Fibroblast of skin of left biceps (primary cell): Measurements from ENCODE around the gene LYAR.
"Not testable (repeated sequence)": the region's sequence is repeated elsewhere in the genome, so short reads cannot be mapped to it uniquely, and the experiment has no call there.

Experiments
- DNase-seq, 2 experiments: peaks; one replicate each; pipeline ENCODE4 v3.0.0-alpha.2; 2013; ENCODE audit warnings: low read depth in 2 of 2

Gene LYAR

DNA sequence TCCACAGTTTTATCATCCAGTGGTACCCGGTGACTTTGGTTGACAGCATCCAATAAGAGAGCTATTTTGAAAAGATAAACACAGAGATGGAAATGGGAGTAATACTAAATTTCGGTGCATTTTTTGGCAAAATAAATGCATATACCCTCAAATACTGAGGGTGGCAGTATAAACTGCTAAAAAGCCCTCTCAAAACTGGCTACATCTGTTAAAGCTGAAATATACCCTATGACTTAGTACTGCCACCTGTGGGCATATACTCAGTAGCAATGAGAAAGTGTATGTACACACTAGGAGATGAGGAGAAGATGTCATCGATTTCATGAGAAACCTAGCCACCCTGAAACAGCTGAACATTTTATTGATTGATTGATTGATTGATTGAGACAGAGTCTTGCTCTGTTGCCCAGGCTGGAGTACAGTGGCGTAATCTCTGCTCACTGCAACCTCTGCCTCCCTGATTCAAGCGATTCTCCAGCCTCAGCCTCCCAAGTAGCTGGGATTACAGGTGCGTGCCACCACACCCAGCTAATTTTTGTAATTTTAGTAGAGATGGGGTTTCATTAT, 29.7 kb downstream of the LYAR start:
- DNase-seq, result no peak

DNA sequence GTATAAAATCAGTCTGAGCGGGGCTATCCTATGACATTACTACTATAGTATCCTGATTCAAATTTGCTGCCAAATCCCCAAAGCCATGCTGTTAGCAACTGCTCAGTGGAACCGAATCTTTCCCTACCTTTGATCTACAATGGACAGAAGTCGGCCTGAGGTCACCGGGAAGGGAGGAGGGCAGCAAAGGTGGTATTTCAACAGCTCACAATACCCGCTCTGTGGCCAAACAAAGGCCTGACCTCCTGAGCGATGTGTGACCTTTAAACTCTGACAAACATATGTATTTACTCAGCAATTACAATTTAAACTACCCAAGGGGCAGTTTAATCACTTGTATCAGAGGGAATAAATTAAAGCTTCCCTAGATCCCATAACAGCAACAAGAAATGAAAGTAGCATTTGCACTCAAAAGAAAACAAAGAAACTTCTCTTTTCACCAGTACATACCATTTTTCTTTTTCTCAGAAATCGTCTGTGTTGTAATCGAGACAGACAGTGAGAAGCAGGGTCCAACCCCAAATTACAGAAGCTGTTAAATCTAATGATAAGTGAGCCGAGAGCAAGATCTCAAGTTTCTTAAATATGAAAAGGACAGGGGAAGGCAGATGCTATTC, 30.4 kb downstream of the LYAR start:
- no peak for DNase-seq

DNA sequence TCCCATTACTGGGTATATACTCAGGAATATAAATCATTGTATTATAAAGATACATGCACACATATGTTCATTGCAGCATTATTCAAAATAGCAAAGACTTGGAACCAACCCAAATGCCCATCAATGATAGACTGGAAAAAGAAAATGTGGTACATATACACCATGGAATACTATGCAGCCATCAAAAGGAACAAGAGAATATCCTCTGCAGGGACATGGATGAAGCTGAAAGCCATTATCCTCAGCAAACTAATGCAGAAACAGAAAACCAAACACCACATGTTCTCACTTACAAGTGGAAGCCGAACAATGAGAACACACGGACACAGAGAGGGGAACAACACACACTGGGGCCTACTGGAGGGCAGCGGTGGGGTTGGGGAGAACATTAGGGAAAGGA, 32.2 kb downstream of the LYAR start:
- DNase-seq, result not testable (repeated sequence)

DNA sequence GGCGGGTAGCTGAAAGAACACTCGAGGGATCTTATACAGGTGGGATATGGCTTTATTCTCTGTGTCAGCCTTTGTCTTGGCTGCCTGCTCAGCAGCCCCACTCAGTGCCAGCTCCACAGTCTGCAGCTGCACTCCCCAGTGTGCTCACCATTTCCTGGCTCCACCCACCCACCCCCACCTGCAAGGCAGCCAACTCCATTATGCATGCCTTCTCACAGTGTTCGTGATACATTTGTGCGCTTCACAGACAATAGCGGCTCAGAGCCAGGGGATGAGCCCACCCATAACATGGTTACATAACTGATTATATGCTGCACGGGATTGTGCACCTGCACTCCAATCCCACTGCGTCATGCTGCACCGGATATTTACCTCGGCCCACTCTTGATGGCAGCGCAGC, 33.2 kb downstream of the LYAR start:
- no peak for DNase-seq

DNA sequence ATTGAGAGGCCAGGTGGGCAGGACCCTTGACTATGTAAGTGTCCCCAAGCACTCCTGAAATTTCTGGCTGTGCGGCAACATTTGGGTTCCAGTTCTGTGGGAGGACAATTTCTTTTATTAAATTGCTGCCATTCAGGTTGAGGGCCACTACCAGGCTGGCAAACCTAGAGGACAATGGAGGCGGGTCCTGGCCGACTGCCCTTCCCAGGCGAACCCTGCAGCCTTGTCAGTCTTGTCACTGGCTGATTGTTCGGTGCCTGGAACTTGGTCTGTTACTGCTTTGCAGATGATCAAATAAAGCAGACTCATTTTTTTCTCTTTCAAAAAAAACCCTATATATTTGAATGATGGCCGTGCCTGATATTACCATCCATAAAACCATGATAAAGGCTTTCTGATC, 35.3 kb downstream of the LYAR start:
- no peak for DNase-seq

DNA sequence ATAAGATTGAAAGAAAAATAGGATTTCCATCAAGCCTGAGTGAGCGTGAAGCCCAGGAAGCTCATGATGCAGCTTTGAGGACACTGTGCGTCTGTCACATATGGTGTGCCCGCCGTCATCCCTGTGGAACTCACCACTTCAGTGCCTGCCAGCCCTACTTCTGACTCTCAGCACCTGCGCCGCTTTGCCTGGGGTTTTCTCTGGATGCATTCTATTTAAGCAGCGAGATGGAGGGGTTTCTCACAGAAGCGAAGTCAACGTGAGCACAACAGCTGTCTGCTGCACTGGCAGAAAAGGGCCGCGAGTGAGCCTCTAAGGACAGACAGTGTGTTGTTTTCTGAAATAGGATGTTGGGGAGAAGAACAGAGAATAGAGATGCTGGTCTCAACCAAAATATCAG, 35.8 kb downstream of the LYAR start:
- no peak for DNase-seq

DNA sequence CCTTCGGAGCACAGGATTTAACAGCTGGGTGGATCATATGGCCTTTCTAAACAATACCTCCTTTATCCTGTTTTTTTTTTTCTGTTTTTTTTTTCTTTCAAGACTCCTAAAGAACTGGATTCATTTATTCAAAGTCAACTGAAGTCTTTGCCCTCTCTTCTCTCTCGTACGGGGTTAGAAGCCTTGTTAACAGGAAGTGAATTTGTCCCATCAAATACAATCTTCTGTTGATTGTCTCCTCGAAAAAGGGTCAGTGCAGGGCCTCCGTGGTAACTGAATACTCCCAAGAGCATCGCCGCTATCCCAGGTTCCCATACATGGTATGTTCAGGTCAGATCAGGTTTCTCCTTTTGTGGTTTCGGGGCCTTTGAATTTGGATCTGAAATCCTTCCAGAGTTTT, 40.1 kb downstream of the LYAR start:
- no peak for DNase-seq

DNA sequence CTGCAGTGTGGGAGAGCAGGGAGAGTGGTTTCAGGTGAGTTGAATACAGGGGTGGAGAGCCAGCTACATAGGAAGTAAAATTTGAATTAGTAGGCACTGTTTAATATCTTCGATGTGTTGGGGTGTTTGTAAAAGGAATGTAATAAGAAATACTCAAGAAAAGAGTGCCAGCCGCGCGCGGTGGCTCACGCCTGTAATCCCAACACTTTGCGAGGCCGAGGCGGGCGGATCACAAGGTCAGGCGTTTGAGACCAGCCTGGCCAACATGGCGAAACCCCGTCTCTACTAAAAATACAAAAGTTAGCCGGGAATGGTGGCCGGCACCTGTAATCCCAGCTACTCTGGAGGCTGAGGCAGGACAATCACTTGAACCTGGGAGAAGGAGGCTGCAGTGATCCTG, 40.6 kb downstream of the LYAR start:
- not testable (repeated sequence) for DNase-seq

DNA sequence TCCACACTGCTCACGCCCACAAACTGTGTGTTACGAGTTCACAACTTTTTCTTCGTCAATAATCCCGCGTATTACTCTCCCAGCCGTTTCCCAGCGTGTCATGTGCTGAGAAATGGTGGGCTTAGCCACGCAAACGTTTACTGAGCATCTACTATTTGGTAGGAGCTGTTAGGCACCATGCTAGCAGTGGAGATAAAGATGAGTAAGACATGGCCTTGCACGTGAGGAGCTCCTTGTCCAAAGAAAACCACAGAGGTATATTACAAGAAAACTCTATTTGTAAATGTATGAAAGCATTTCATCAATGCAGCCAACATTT, 41.1 kb downstream of the LYAR start:
- DNase-seq, result no peak

DNA sequence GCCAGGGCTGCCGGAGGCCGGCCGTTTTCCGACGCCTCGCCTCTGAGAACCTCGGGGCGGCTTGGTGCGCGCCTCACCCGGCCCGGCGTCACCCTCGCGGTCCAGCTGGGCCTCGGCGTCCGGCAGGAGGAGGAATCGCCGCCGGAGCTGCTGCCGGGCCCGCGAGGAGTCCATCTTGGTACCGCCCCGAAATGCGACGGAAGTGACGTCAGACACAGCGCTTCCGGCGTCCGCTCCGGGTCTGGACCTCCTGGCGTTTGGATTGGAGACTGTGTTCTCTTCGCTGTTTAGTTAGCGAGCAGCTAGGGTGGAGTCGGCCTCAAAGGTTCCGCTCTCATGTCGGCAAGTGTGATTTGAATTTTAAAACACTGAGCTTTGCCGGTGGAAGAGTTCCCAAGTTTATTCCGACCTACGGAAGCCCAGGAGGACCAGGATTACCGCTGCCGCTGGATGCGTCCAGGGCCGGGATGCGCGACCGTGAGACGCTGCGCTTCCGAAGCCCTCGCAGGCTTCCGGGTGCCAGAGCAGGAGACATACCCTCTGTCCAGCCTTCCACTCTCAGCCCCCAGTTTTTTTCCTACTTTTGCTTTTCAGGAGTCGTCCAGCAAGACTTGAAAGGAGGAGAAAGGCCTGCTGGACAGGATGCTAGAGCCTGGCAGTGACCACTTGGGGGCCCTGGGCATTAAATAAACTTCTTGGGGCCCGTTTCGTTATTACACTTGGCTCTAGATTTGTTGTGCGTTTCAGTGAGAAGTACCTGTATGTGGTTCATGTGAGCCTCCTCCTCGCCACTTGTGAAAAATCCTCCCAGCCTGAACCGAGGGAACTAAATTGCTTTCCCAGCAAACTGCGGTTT, 41.7 kb downstream of the LYAR start, which contains the start of gene TMEM128:
Gene TMEM128, minus strand, starts transcription at position 195 of the 856 bp plus-strand sequence. Its CDS starts 21 bp downstream, at position 174.
- DNase-seq, result peak; percentile 71 to 77

DNA sequence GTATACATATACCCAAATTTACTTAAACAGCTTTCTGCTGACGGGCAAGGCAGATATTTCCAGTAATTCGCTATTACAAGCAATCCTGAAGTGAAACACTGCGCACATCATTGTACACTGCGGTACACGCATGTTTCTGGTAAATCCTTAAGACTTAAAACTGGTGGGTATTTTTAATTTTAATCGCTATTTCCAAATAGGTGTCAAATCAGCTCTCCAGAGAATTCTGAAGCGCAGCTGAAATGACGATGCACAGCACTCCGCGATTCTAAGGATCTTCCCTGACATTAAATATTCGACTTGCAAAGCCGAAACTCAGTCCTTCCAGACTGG, 42.3 kb downstream of the LYAR start:
- DNase-seq, result no peak

DNA sequence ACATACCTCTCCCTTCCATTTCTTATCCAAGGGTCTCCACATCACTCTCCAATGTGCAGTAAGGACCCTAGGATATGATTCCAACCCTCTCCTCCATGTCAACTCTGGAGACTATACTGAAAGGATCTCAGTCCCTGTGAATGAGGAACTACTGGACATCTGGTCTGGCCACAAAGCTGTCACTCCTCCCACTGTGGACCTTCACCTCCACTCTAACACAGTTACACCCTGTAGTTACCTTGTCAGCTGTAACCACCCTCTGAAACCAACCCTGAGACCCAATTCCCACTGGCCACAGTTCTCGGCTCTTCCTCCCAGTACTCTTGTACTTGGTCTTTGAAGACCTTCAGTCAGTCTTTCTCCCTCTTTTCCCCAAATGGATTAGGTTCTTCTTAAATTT, 44.8 kb downstream of the LYAR start:
- DNase-seq, result no peak

DNA sequence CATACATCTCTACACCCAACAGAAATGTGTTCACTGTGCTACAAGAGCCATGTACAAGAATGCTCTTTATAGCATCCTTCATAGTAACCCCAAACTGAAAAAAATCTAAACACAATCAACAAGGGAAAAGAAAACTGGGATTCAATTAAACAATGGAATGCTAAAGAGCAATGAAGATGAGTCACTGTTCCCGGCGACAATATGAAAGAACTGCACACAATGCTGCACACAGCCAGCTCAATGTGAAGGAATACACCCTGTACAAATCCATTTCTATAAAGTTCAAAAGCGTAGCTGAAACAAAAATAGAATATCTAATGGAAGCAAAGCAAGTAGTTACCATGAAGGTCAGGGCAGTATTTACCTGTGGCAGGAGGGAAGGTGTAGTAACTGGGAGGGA, 50.4 kb downstream of the LYAR start:
- not testable (repeated sequence) for DNase-seq

DNA sequence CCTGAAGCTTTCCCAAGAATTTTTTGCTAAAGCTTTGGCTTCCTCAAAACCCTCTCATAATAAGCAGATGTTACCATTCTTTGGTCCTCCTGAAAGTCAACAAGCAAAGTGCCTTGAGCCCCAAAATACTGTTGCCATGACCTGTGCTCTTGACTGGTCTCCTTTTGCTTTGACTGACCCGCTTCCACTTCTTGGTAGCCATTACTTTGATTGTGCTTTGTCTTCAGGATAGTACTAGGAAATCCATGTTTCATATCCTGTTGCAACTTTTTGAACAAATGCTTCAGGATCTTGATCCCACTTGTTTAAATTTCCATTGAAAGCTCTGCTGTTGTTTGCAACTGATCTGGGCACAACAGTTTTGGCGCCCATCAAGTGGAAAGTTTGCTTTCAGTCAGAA, 56.3 kb downstream of the LYAR start:
- DNase-seq, result no peak

DNA sequence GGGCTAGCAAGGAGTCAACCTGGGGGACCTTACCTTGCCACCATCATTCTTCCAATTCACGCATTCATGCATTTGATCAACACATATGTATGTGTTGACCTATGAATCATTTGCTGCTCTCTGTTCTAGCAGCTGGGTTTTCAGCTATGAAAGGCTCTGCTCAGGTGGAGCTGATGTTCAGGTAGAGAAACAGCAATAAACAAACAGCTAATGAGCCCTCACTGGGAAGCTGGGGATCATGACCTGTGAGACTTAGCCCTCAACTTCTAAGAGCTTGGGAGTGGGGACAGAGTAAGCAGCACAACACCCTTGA, 61.6 kb downstream of the LYAR start:
- no peak for DNase-seq

DNA sequence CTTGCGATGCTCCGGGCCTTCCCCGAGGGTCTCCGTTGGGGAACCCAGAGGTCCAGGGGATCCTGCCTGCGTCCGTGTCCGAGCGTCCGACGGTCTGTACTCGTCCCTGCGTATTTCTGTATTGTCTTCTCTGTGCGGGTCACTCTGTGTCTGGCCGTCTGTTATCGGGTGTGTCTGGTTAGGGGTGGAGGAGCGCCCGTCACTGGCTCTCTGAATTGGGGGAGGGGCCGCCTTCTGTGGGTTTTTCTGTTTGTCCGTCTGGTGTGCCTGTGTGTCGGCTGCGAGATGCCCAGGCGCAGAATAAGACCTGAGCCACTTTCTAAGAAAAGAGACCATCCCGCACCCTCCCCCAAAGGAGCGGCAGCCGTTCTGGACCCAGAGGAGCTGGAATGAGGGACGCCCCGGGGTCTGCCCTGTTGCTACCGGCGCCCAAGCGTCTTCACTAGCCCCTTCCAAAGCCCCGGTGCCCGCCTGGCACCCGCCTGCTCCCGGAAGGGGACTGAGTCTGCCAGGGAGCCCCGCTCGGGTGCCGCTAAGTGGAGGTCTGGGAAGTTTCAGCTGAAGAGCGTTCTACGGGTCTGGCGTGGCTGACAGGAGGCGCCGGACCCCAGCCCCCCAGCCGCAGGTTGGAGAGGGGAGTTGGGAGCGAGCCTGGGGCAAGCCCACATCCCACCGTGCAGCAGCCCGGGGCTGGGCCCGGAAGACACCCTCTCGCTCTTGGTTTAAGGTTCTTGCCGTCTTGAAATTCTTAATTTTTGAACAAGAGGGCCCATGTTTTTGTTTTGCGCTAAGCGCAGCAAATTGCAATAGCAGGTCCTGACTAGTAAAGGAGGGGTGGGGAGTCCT, 62.2 kb downstream of the LYAR start:
- DNase-seq, result no peak

DNA sequence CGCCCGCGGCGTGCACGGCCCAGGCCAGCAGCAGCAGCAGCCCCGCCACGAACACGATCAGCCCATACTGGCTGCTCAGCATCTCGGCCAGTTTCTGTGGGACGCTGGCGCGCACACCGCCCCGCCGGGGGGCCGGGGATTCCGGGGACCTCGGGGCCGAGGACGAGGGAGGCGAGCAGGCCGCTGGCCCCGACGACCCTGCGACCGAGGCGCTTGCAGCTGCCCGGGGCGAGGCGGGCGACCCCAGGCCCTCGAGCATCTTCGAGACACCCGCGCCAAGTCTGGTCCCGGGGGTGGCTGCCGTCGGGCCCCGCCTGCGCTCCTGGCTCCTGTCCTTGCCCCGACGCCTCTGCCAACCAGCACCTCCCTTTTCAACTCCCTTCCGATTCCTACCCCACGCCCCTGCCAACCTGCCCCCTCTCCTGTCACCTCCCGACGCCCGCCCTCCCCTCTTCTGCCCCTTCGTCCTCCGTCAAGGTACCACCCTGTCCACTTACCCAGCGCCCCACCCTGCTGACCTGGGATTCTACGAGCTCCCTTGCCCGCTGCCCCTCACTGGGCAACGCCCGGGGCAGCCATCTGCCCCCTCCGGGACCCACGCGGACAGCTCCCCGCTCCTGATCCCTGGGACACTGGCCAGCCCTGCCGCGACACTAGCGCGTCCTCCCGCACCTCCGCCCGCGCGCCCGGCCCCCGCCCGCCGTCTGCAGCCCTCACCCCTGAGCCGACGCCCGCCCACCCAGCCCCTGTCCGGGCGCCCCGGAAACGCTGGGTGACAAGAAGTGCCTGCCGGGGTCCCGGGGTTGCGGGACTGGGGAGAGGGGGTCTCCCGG, 63.1 kb downstream of the LYAR start, which contains the start of gene OTOP1:
Gene OTOP1, minus strand, starts transcription at position 324 of the 833 bp plus-strand sequence. Its CDS starts 65 bp downstream, at position 259.
- no peak for DNase-seq

DNA sequence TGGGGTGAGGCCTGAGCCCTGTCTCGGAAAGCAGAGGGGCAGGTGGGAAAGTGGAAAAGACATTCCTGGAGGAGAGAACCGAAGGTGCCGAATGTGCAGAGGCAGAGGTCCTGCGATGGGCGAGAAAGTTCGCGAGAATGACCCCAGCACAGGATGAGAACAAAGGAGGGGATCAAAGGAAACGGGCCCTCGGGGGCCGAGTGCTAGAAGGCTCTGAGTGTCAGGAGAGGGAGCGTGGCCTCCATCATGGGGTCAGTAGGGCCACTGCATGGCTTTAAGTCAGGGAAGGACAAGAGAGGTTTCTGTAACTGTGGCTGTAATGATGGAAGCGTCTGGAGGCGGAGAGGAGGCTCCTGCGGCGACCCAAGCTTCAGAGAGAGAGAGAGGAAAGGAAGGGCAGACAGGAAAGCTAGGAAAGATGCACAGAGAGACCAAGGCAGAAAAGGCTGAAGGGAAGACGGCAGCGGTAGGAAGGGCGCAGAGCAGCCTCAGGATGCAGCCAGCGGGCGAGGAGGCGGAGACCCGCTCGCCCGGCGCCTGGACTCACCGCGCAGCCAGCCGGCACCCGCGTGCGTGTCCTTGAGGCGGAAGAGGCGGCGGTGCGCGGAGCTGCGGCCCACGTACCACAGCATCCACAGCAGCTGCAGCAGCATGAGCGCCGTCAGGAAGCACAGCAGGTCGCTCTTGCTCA, 63.9 kb downstream of the LYAR start:
- DNase-seq, result no peak
